ENCODE results near the gene DNAH17.

Gene DNAH17

GRCh38 chr17:78401246-78401645 is 175.9 kb downstream of the DNAH17 start:
- DNase-seq = no peak
- Histone ChIP-seq H3K9me3 (ENCODE audit: severe bottlenecking) (no peaks in the 10 kb centered on the region), H3K4me3 (ENCODE audit: low read depth, low read length) (no peak overlapping the region), H3K36me3 (peaks cover 95% of the 10 kb centered on the region), H3K27me3 (ENCODE audit: insufficient read depth, low read depth, severe bottlenecking) (no peaks in the 10 kb centered on the region), H3K27ac (no peak overlapping the region)
- TF ChIP-seq, protein P1, sequence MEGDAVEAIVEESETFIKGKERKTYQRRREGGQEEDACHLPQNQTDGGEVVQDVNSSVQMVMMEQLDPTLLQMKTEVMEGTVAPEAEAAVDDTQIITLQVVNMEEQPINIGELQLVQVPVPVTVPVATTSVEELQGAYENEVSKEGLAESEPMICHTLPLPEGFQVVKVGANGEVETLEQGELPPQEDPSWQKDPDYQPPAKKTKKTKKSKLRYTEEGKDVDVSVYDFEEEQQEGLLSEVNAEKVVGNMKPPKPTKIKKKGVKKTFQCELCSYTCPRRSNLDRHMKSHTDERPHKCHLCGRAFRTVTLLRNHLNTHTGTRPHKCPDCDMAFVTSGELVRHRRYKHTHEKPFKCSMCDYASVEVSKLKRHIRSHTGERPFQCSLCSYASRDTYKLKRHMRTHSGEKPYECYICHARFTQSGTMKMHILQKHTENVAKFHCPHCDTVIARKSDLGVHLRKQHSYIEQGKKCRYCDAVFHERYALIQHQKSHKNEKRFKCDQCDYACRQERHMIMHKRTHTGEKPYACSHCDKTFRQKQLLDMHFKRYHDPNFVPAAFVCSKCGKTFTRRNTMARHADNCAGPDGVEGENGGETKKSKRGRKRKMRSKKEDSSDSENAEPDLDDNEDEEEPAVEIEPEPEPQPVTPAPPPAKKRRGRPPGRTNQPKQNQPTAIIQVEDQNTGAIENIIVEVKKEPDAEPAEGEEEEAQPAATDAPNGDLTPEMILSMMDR (IDR thresholded peaks at IDR 0.05; ENCODE audit: low read depth, low read length) = no peak

GRCh38 chr17:78400581-78401240 is 176.5 kb downstream of the DNAH17 start:
- TF ChIP-seq, protein P1 (IDR thresholded peaks at IDR 0.05; ENCODE audit: low read depth, low read length) = no peak
- H3K9me3 ChIP-seq (ENCODE audit: severe bottlenecking) = no peaks in the 10 kb centered on the region
- DNase-seq = no peak
- H3K36me3 ChIP-seq = peaks cover 97% of the 10 kb centered on the region
- no peak overlapping the region for H3K4me3 ChIP-seq (ENCODE audit: low read depth, low read length)
- no peak overlapping the region for H3K27ac ChIP-seq
- no peaks in the 10 kb centered on the region for H3K27me3 ChIP-seq (ENCODE audit: insufficient read depth, low read depth, severe bottlenecking)

- no peak overlapping the region for H3K4me3 ChIP-seq (ENCODE audit: low read depth, low read length)
- H3K9me3 ChIP-seq (ENCODE audit: severe bottlenecking) = no peaks in the 10 kb centered on the region
- TF ChIP-seq, protein P1 (IDR thresholded peaks at IDR 0.05; ENCODE audit: low read depth, low read length) = no peak
- no peaks in the 10 kb centered on the region for H3K27me3 ChIP-seq (ENCODE audit: insufficient read depth, low read depth, severe bottlenecking)
- DNase-seq = no peak
- peaks cover 93% of the 10 kb centered on the region for H3K36me3 ChIP-seq
- no peak overlapping the region for H3K27ac ChIP-seq
These were observed 177.5 kb downstream of the DNAH17 start for GRCh38 chr17:78399693-78400144.

- TF ChIP-seq, protein P1 (IDR thresholded peaks at IDR 0.05; ENCODE audit: low read depth, low read length) = no peak
- peaks cover 93% of the 10 kb centered on the region for H3K36me3 ChIP-seq
- no peak overlapping the region for H3K27ac ChIP-seq
- DNase-seq = no peak
- H3K9me3 ChIP-seq (ENCODE audit: severe bottlenecking) = no peaks in the 10 kb centered on the region
- H3K27me3 ChIP-seq (ENCODE audit: insufficient read depth, low read depth, severe bottlenecking) = no peaks in the 10 kb centered on the region
- no peak overlapping the region for H3K4me3 ChIP-seq (ENCODE audit: low read depth, low read length)
These were observed 178.0 kb downstream of the DNAH17 start for GRCh38 chr17:78399028-78399692.

GRCh38 chr17:78398390-78398789 is 178.8 kb downstream of the DNAH17 start:
- no peak overlapping the region for H3K4me3 ChIP-seq (ENCODE audit: low read depth, low read length)
- DNase-seq = no peak
- no peaks in the 10 kb centered on the region for H3K9me3 ChIP-seq (ENCODE audit: severe bottlenecking)
- TF ChIP-seq, protein P1 (IDR thresholded peaks at IDR 0.05; ENCODE audit: low read depth, low read length) = no peak
- H3K27me3 ChIP-seq (ENCODE audit: insufficient read depth, low read depth, severe bottlenecking) = no peaks in the 10 kb centered on the region
- peaks cover 90% of the 10 kb centered on the region for H3K36me3 ChIP-seq
- H3K27ac ChIP-seq = no peak overlapping the region; the same call in 1 of the 2 replicates

Data from WERI-Rb-1 (cell line).